ENCODE data around the gene CTDSPL. TPM values are rescaled to one million over a fixed set of nuclear protein-coding genes. Genes with fewer than 3 reads are reported as not detected.

CTDSPL gene
- total and polyA plus RNA-seq, 2 of the 8 experiments (the other 6 are each of a cell fraction or from before 2014, with no cell fraction given) = 20.3 to 42.2 TPM

GRCh38 chr3:37910671-37911400 is 49.2 kb downstream of the CTDSPL start:
- no peak overlapping the region for H4K5ac ChIP-seq (ENCODE audit: insufficient read length, low read depth, low read length)
- peaks cover 0 to 8% (median 2%) of the 10 kb centered on the region in 4 experiments; a peak in 5 of 7 replicates for H3K4me1 ChIP-seq (replicated peaks in 1 of 4; ENCODE audit: control insufficient read depth in 3 of 4, insufficient read depth in 4 of 4, low read length in 3 of 4)
- no peaks in the 10 kb centered on the region for H3K27me3 ChIP-seq (replicated peaks in 1 of 4; ENCODE audit: control insufficient read depth in 3 of 4, extremely low read depth in 1 of 4, insufficient read depth in 3 of 4, low read length in 3 of 4)
- H3K9me3 ChIP-seq (ENCODE audit: insufficient read depth in 2 of 2, low read depth in 1 of 2, low read length in 1 of 2) = no peaks in the 10 kb centered on the region
- H3K23ac ChIP-seq (ENCODE audit: insufficient read length) = no peak overlapping the region
- DNase-seq (ENCODE audit: low read depth in 1 of 2, low spot score in 2 of 2) (no peak), FAIRE-seq (no peak)
- H3K4ac ChIP-seq (replicated peaks; ENCODE audit: insufficient read length, low read depth, low read length) = no peak overlapping the region
- no peak overlapping the region for H3K4me3 ChIP-seq (ENCODE audit: extremely low read depth in 1 of 4, insufficient read depth in 2 of 4, low read depth in 3 of 4, low read length in 4 of 4)
- no peak overlapping the region for H2AFZ ChIP-seq (ENCODE audit: low read length)
- ChIA-PET POLR2A (ENCODE audit: partially characterized antibody) (interaction anchor here (1.2 to 1.3 kb wide), 2 partner anchors 12 to 16 kb away, joined by 3 to 4 read pairs; no protein-coding TSS in a partner anchor), CTCF (ENCODE audit: partially characterized antibody) (interaction anchor here (0.6 to 7.3 kb wide), 26 partner anchors 8 to 111 kb away, joined by 3 to 50 read pairs (median 4); no protein-coding TSS in a partner anchor)
- no peaks in the 10 kb centered on the region for H3K36me3 ChIP-seq (ENCODE audit: control insufficient read depth in 2 of 4, insufficient read depth in 4 of 4, low read length in 3 of 4)
- H4K8ac ChIP-seq (ENCODE audit: extremely low read depth, insufficient read depth, low read length) = no peak overlapping the region
- H3K4me2 ChIP-seq (ENCODE audit: insufficient read depth in 1 of 2, low read depth in 2 of 2, low read length in 2 of 2) = no peak overlapping the region
- no peak overlapping the region for H2BK120ac ChIP-seq (replicated peaks; ENCODE audit: low read depth, low read length)
- WGBS, 2 experiments (ENCODE audit: extremely low coverage in 1 of 2, insufficient coverage in 1 of 2, insufficient read length in 1 of 2, insufficient replicate concordance in 2 of 2, low coverage in 1 of 2, low lambda C conversion rate in 2 of 2, missing lambda C conversion rate in 1 of 2) = 94% methylated on average over 4 of the region's 4 CpGs; no CpG with 5 or more reads in 1 of the 2 experiments
- H4K20me1 ChIP-seq (replicated peaks in 1 of 2; ENCODE audit: control insufficient read depth in 1 of 2, insufficient read depth in 2 of 2, low read length in 2 of 2) = peaks cover 0 to 3% of the 10 kb centered on the region in 2 experiments
- H2BK12ac ChIP-seq (ENCODE audit: low read depth, low read length) = no peak overlapping the region
- no peak overlapping the region for H2BK5ac ChIP-seq (ENCODE audit: low read depth, low read length)
- no peak overlapping the region for H3K27ac ChIP-seq (ENCODE audit: low read depth, low read length)
- H3K79me1 ChIP-seq (ENCODE audit: low read depth, low read length) = no peaks in the 10 kb centered on the region
- H3K18ac ChIP-seq (ENCODE audit: extremely low read depth, low read length) = no peak overlapping the region
- H3K56ac ChIP-seq (replicated peaks; ENCODE audit: insufficient read length, low read depth, low read length) = no peak overlapping the region
- H3K14ac ChIP-seq (ENCODE audit: insufficient read length) = no peak overlapping the region
- H2BK20ac ChIP-seq (ENCODE audit: low read length) = no peak overlapping the region
- H3K23me2 ChIP-seq (ENCODE audit: low read depth, low read length) = no peaks in the 10 kb centered on the region
- H2AK5ac ChIP-seq (ENCODE audit: low read depth, low read length) = no peak overlapping the region
- no peak overlapping the region for H3K9ac ChIP-seq (replicated peaks in 1 of 4; ENCODE audit: extremely low read depth in 1 of 4, low read depth in 3 of 4, low read length in 3 of 4)
- 0 out of 4 replicates have a peak, but pooled peaks cover 0 to 4% of the 10 kb centered on the region in 2 experiments for H3K79me2 ChIP-seq (ENCODE audit: control insufficient read depth in 1 of 2, insufficient read depth in 2 of 2, low read length in 2 of 2)
- no peak overlapping the region for H4K91ac ChIP-seq (replicated peaks; ENCODE audit: insufficient read length, low read length)
- H2BK15ac ChIP-seq (ENCODE audit: low read length) = no peak overlapping the region
- TF ChIP-seq, protein P1, sequence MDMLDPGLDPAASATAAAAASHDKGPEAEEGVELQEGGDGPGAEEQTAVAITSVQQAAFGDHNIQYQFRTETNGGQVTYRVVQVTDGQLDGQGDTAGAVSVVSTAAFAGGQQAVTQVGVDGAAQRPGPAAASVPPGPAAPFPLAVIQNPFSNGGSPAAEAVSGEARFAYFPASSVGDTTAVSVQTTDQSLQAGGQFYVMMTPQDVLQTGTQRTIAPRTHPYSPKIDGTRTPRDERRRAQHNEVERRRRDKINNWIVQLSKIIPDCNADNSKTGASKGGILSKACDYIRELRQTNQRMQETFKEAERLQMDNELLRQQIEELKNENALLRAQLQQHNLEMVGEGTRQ (IDR thresholded peaks at IDR 0.05; ENCODE audit: low read length) = no peak
- TF ChIP-seq CHD2 (IDR thresholded peaks at IDR 0.05; ENCODE audit: low read length) (no peak), JUN (IDR thresholded peaks at IDR 0.05; ENCODE audit: low read depth, low read length) (no peak), SP1 (IDR thresholded peaks at IDR 0.05; ENCODE audit: low read depth, low read length) (no peak), BRCA1 (IDR thresholded peaks at IDR 0.05; ENCODE audit: low read depth, low read length) (no peak), CBX5 (IDR thresholded peaks at IDR 0.05; ENCODE audit: low read depth, low read length) (no peak), ZNF274 (IDR thresholded peaks at IDR 0.05; ENCODE audit: borderline replicate concordance, extremely low read depth, low read length) (no peak), TCF12 (IDR thresholded peaks at IDR 0.05; ENCODE audit: low read depth, low read length) (no peak), BACH1 (IDR thresholded peaks at IDR 0.05; ENCODE audit: low read length) (no peak), GABPA (IDR thresholded peaks at IDR 0.05; ENCODE audit: borderline replicate concordance, insufficient read depth, low read length) (no peak), KDM1A (IDR thresholded peaks at IDR 0.05; ENCODE audit: borderline replicate concordance, low read length) (no peak), KDM5A (IDR thresholded peaks at IDR 0.05; ENCODE audit: low read length) (no peak), SP4 (IDR thresholded peaks at IDR 0.05; ENCODE audit: low read length) (no peak)
